Endothelial cell of hepatic sinusoid (primary cell): ENCODE results near the gene EEFSEC.

Experiments
- in situ Hi-C: cut with HindIII; loops from 2 replicates; pipeline ENCODE4 v1.10.0; 2017; ENCODE audit warnings: low sequenced_read_pairs

EEFSEC gene

GRCh38 chr3:128380295-128380694, 227.0 kb downstream of the EEFSEC start:
- in situ Hi-C loops = loop anchor here (10.0 kb wide), 1 partner anchor 205 kb away; no protein-coding TSS in a partner anchor

GRCh38 chr3:128380719-128381118, 227.4 kb downstream of the EEFSEC start:
- in situ Hi-C loops = loop anchor here (10.0 kb wide), 1 partner anchor 206 kb away; no protein-coding TSS in a partner anchor

DNA sequence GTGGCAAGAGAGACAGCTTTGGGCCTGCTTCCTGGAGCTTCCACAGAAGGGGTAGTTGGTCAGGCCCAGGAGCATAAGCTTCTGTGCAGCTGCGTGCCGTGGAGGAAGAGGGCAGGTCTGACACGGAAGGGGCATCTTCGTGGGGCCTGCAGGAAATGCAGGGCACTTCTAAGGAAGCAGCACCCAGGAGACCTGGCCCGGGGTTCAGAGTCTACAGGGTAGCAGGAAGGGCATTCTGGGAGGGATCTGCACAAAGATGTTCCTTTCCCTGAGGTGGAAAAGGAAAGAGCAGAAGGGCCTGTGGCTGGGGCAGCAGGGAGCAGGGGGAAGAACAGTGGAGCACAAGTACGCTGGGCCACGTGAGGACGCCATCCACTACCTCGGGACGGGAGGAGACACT, 228.3 kb downstream of the EEFSEC start:
- in situ Hi-C loops = loop anchor here (10.0 kb wide), 1 partner anchor 207 kb away; no protein-coding TSS in a partner anchor

DNA sequence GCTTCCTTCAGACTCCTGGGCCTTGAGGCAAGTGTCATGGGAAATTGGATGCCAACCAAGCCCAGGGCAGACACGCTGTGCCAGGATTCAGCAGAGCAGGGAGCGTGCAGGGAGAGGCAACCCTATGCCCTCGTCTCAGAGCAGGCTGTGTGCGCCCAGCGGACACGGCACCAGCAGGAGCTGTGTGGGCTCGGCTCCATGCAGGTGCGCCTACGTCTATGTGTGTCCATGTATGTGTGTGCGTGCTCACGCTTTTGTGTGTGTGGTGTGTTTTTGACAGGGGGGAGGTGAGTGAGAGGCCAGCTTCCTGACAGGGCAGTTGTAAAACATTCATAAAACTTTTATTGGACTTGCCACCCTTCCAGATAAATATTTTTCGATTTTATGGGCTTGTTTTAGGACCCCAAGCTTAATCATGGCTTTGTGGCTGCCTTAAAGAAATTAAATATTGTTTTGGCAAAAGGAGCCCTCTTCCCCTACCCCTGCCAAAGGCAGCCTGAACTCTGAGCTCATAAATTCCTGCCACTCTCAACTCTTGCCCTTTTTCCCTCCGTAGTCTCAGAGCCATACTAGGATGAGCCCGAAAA, 229.0 kb downstream of the EEFSEC start:
- in situ Hi-C loops = loop anchor here (10.0 kb wide), 1 partner anchor 208 kb away; no protein-coding TSS in a partner anchor

DNA sequence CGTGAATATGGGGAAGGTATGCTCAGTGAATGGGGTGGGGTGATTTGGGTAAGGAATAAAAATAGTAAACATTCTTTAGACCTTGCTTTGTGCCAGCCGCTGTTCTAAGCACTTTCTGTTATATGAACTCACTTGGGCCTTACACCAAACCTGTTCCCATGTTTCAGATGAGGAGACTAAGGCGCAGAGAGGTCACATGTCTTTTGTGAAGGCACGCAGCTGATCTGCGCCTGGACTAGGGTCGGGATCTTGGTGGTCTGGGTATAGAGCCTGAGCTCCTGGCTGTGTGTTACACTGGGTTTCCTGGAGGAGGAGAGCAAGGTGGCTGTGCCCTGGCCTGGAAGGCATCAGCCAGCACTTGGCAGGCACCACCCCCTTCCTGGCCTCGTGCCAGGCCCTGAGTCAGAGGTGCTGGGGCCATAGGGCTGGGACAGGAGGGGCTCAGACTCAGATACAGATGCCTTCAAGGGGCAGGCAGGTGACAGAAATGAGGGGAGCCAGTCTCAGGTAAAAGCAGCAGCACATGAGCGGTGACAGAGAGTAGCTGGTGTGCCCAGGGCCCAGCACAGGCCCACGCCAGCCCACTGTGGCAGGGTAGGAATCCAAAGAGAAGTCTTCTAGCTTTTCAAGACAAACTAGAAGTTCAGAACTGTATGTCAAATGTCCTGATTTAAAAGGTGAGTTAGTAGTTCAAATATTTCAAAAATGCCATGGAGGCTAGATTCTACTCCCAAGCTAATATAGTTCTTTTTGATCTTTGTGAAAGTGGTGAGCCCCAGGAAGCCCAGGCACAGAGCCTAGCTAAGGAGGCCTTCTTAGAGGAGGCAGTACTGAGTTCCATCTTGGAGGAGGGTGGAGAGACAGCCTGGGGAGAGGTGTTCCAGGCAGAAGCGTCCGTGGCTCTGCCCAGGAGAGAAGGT, 230.3 kb downstream of the EEFSEC start:
- in situ Hi-C loops = loop anchor here (10.0 kb wide), 1 partner anchor 209 kb away; no protein-coding TSS in a partner anchor

DNA sequence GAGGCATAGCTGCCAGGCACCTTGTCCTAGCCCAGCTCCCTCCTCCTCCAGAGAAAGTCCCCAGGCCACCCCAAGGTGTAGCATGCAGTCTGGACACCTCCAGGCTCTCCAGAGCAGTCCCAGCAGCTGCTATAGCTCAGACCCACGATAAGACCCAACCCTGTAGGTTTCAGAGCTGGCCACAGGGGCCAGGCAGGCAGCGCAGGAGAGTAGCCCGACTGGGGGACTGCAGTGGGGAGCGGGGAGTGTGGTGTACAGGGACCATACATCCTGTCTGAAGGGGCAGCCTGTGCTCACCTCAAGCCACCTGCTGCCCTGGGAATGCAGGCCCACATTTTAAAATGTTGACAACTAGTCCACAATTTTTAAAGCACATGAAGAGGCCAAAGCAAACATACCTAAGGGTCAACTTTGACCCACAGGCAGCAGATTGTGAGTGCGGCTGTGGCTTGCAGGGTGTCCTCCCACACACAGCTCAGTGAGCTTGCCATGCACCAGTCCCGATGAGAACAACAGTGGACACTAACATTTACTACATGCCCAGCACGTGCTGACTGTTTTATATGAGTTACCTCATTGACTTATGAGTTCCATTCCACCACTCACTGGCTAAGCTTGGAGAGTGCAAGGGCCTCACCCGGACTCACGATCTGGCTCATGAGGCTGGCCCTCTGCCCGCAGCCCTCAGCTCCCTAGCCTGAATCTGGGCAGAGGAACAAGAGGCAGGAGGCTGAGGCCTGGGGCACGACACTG, 232.0 kb downstream of the EEFSEC start:
- in situ Hi-C loops = loop anchor here (10.0 kb wide), 1 partner anchor 210 kb away; no protein-coding TSS in a partner anchor

GRCh38 chr3:128388932-128389331, 235.7 kb downstream of the EEFSEC start:
- in situ Hi-C loops = loop anchor here (10.0 kb wide), 1 partner anchor 214 kb away; no protein-coding TSS in a partner anchor

DNA sequence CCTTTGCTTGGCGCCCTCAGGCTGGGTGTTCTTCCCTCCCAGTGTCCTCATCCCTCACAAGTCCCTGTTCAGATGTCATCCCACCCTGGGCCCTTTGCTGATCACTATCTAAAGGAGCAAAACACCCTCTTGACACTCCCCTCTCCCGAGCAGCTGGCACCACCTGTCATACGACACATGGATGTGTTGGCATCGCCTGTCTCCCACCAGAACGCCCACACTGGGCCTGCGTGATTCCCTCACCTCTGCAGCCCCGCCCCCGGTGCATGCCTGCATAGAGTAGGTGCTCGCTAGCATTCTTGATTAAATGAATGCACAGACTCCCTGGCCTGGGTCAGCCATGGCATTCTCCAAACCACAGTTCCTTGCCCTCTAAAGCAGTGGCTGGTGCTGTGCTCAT, 237.6 kb downstream of the EEFSEC start:
- in situ Hi-C loops = no loop called here

DNA sequence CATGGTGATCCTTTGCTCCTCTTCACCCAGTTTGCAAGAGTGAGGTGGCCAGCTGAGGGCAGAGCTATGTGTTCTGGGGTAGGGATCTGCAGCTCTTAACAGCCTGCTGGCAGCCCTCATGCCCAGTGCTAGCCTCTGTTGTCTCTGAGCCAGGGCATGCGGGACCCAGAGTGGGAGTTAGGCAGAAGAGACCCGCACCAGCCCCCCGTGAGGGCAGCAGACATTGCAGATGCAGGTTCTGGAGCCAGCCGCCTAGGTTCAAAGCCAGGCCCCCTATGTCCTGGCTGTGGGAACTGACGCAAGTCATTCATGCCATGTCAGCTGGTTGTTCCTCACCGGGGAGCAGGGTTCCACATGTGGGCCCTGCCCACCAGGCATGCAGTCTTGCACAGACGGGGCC, 238.7 kb downstream of the EEFSEC start:
- in situ Hi-C loops = no loop called here

GRCh38 chr3:128392818-128393544, 239.7 kb downstream of the EEFSEC start:
- in situ Hi-C loops = no loop called here

DNA sequence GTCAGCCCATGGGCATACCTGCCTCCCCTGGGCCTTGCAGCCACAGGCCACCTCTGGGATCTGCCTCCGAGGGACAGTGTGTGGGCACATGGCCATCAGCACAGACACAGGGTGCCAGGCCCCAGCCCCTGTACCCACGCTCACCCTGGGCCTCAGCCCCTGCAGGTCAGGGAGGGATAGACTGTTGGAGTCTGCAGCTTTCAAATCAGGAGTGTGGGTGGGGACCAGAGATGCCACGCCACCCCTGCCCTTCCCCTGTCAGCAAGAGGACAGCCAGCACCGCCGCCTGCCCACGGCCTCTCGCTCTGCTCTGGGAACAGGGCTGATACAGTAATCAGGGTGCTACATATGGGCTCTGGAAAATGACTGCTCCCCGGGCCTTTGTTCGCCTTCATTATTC, 240.8 kb downstream of the EEFSEC start:
- in situ Hi-C loops = no loop called here

DNA sequence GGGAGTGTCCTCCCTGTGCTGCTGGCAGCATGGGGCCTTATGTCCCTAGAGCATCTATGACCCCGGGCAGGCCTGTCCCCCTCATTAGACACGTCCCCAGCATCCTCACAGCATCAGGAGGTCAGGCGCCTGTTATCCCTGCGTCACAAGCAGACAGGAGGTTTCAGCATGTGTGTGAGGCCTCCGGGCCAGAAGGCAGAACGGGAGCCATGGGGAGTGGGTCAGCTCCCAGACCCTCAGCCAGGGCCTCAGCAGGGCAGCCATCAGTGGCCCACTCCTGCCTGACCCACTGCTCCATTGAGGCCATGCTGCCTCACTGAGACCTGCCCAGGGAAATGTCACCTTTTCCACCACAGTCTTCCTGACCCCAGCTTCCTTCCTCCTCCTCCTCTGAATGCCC, 241.8 kb downstream of the EEFSEC start:
- in situ Hi-C loops = no loop called here

DNA sequence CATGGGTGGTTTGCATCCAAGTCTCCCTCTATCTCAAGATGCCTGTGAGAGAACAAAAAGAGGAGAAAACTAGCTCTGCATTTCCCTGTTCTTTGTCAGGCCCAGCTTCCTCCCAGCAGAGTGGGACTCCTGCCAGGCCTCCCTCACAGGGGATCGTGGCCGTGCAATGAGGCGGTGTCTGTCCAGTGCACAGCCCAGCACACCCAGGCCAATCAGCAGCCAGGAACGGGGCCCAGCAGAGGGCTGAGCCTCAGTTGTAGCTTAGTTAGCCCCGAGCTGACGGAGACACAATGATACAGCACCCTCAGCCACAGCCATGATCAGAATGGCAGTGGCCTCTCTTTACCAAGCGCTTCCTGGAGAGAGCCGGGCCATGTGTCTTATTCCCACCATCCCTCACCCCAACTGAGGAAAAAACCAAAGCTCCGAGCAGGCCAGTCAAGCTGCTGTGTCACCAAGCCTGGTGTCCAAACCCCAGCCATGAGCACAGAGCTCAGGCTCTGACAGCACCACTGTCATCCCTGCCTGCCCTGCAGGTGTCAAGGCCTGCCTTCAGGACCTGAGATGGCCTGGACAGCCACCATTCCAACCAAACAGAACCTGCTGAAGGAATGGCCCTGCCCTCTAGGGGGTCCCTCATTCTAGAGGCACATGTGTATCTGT, 242.3 kb downstream of the EEFSEC start:
- in situ Hi-C loops = no loop called here

GRCh38 chr3:128397484-128397883, 244.2 kb downstream of the EEFSEC start:
- in situ Hi-C loops = no loop called here

- in situ Hi-C loops = no loop called here
These were observed 245.3 kb downstream of the EEFSEC start for GRCh38 chr3:128398586-128398985.

GRCh38 chr3:128399221-128399915, 246.1 kb downstream of the EEFSEC start:
- in situ Hi-C loops = no loop called here

- in situ Hi-C loops = no loop called here
These were observed 247.4 kb downstream of the EEFSEC start for GRCh38 chr3:128400671-128401070.

GRCh38 chr3:128402319-128402718, 249.0 kb downstream of the EEFSEC start:
- in situ Hi-C loops = no loop called here

GRCh38 chr3:128402998-128403397, 249.7 kb downstream of the EEFSEC start:
- in situ Hi-C loops = no loop called here
